Measurements from ENCODE around the gene DSP. TPM values are rescaled to one million over a fixed set of nuclear protein-coding genes. Genes with fewer than 3 reads are reported as not detected.
A peak's percentile ranks its signal among the peaks of the same experiment; 100 is the strongest.

DSP gene
- total and polyA plus RNA-seq, 7 donors, result 4.2 to 61.3 (median 5.0) TPM

DNA sequence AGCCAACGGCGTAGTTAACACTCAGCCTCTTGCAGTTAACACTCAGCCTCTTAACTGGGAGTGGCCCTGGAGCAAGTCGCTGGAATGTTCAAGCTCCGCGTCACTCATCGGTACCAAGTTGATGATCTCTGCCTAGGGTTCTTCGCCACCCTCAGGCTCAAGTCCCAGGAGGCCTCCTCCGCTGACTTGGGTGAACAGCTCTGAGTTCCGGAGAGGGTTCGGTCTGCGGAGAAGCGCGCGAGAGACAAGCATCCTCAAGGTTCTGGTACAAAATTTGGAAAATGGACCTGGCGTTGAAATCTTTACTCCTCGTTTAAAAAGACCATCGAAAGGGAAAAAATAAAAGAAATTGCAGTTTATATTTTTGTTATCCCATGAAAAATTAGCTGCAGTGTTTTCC, 876 bp upstream of the DSP start:
- intact Hi-C loops (cut with DNase I), result no loop called here
- peaks cover 0 to 26% (median 24%) of the 10 kb centered on the region in 4 donors for H3K4me1 ChIP-seq
- TF ChIP-seq CTCF (IDR thresholded peaks at IDR 0.05), result no peak
- no peak for TF ChIP-seq EP300 (IDR thresholded peaks at IDR 0.05)
- H3K27me3 ChIP-seq, result peaks cover 31 to 79% (median 56%) of the 10 kb centered on the region in 3 donors
- H3K9me3 ChIP-seq, result no peaks in the 10 kb centered on the region
- no peak overlapping the region for H3K4me3 ChIP-seq
- H3K27ac ChIP-seq, result no peak overlapping the region
- DNase-seq, result no peak
- 37 to 78% methylated on average over 17 of the region's 17 CpGs for WGBS, 2 donors
- H3K36me3 ChIP-seq, result no peaks in the 10 kb centered on the region

DNA sequence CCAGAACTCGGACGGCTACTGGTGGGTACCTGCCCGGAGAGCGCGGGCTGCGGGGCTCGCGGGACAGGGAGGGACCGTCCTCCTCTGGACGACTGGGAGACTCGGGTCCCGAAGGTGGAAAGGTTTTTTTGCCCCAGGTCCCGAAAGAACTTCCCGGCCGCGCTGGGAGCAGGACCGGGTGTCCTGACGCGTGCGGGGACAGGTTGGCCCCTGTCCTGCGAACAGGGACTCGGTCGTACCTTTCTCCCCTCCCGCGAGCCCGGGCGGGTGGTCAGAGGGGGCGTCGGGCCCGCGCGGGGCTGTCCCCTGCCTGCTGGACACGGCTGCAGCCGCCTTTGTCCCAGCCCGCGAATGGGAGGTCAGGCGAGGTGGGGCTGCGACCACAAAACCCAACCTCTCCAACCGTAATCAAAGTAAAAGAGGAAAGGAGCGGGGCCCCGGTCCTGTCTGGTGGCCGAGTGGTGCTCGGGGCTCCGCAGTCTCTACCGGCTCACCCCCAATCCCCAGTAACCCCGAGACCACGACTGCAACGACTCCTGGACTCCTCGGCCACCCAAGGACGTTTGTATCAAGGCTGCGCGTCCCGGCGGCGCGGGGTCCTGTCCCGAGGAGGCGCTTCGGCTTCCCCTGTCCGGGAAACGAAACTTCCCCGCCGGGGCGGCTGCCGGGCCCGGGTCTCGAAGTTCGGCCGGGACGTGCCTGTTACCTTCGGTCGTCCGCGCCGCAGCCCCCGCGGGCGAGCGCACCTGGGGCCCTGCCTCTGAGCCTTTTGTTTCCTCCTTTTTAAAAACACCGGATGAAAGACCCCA, 798 bp downstream of the DSP start:
- Histone ChIP-seq H3K27me3 (peaks cover 31 to 70% (median 50%) of the 10 kb centered on the region in 3 donors), H3K4me1 (peaks cover 0 to 26% (median 24%) of the 10 kb centered on the region in 4 donors), H3K27ac (peak overlapping the region; percentile 33 to 64 (median 41)), H3K36me3 (no peaks in the 10 kb centered on the region), H3K9me3 (no peaks in the 10 kb centered on the region), H3K4me3 (peak overlapping the region; percentile 26 to 58 (median 49))
- intact Hi-C loops (cut with DNase I), result no loop called here
- DNase-seq, result no peak
- 0 to 1% methylated on average over 80 of the region's 80 CpGs for WGBS, 2 donors
- TF ChIP-seq CTCF (IDR thresholded peaks at IDR 0.05) (no peak), POLR2AphosphoS5 (IDR thresholded peaks at IDR 0.05) (no peak), EP300 (IDR thresholded peaks at IDR 0.05) (no peak), POLR2A (IDR thresholded peaks at IDR 0.05) (no peak)

DNA sequence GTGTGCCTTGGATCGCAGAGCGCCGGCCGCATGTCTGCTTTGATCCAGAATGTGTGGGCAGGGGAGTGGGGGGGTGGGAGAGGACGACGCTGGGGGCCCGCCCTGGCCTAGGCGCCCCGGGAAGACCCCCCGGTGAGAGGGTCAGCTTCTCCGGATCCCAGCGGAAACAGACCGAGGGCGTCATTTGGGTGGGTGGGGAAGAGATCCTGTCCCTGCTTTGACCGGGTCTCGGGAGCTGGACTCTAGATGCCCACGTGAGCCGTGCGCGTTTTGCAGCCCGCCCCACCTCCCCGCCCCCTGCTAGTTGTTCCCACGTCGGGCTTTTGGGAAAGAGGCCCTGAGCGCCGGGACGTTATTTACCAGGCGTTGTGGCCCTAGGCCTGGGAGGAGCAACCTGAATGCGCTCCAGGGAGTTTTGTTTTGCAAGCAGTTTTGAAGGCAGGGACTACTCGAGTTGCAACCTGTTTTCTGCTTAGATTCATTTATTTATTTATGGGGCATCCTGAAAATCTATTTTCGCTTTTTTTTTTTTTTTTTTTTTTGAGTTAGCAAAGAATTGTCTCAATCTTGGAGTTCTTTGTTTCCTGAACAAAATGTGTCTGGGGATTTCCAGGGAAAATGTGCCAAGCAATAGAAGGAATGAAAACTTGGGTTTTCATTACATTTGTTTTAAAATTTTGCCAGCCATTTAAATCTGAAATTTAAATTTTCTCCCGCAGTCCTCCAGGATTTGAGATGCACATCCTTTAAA, 1.6 kb downstream of the DSP start:
- H3K9me3 ChIP-seq, result no peaks in the 10 kb centered on the region
- H3K36me3 ChIP-seq, result no peaks in the 10 kb centered on the region
- TF ChIP-seq POLR2A (IDR thresholded peaks at IDR 0.05) (peak in 1 of 2 donors; percentile 46), CTCF (IDR thresholded peaks at IDR 0.05) (no peak)
- peaks cover 31 to 69% (median 50%) of the 10 kb centered on the region in 3 donors for H3K27me3 ChIP-seq
- peak overlapping the region; percentile 33 to 64 (median 41) for H3K27ac ChIP-seq
- 2 to 6% methylated on average over 32 of the region's 32 CpGs for WGBS, 2 donors
- DNase-seq, result peak; percentile 71
- H3K4me1 ChIP-seq, result peaks cover 0 to 26% (median 24%) of the 10 kb centered on the region in 4 donors
- peak overlapping the region; percentile 26 to 58 (median 49) for H3K4me3 ChIP-seq
- intact Hi-C loops (cut with DNase I), result no loop called here

DNA sequence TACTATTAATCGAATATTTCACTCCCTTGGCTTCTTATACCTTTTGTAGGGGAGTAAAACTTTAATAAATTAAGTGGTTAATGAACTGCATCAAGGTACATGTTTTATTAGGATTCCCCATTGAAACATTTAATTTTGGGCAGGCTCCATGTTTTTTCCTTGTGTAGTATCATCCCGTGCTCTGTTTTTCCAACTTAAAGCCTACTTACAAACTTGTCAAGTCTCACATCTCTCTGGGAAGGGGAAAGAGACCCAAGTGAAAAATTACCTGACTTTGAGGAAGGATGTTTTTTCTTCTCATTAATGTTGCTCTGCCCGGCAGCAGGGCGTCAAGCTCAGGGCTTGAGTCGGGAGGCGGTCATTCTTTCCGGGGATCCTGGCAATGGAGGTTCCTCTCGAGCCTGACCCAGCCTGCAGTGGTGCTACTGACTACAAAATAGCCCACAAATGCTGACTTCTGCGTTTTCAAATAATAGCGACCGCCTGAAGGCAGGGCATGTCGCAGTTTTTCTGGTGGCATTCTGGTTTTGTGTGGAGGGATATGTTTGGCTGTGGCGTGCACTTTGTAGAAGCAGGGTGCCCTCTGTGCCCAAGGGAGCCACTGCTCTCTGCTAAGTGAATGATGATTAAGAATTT, 2.4 kb downstream of the DSP start:
- Histone ChIP-seq H3K27ac (no peak overlapping the region), H3K4me1 (peaks cover 0 to 26% (median 24%) of the 10 kb centered on the region in 4 donors), H3K9me3 (no peaks in the 10 kb centered on the region), H3K36me3 (no peaks in the 10 kb centered on the region), H3K27me3 (peaks cover 31 to 66% (median 43%) of the 10 kb centered on the region in 3 donors), H3K4me3 (no peak overlapping the region)
- TF ChIP-seq CTCF (IDR thresholded peaks at IDR 0.05) (no peak), POLR2A (IDR thresholded peaks at IDR 0.05) (no peak), EP300 (IDR thresholded peaks at IDR 0.05) (no peak), POLR2AphosphoS5 (IDR thresholded peaks at IDR 0.05) (no peak)
- DNase-seq, result no peak
- WGBS, 2 donors, result 11 to 31% methylated on average over 13 of the region's 13 CpGs
- intact Hi-C loops (cut with DNase I), result no loop called here

All from sigmoid colon (tissue), 7 donors.